H1 (cell line): ENCODE measurements around the gene RAB3B. TPM values are rescaled to one million over a fixed set of nuclear protein-coding genes. Genes with fewer than 3 reads are reported as not detected.

Experiments used
- CTCF ChIA-PET: fragments of 300-600 bp; sonication (Branson Sonifier 250); formaldehyde crosslinking; loops from one replicate; lab custom pipeline; 2021; ENCODE audit not compliant: partially characterized antibody; lab: Charles Lee
- POLR2A ChIA-PET: fragments of 300-600 bp; sonication (Branson Sonifier 250); formaldehyde crosslinking; loops from one replicate; lab custom pipeline; 2021; ENCODE audit warnings: inconsistent platforms; ENCODE audit not compliant: partially characterized antibody; lab: Charles Lee
- DNase-seq, 2 experiments: peaks; one replicate each; pipeline versions ENCODE4 v3.0.0 to v3.0.0-alpha.2; 2010 to 2022; ENCODE audit warnings: low spot score in 2 of 2, low read depth in 1 of 2, mixed read lengths in 1 of 2
- FAIRE-seq: peaks from 2 replicates; lab custom pipeline; 2011; peaks lifted over from hg19 to GRCh38; lab: Jason Lieb, UNC
- H2AFZ ChIP-seq: 2 replicates; pipeline ENCODE4 v1.8.1; 2012; ENCODE audit warnings: low read length, inconsistent platforms
- H2AK5ac ChIP-seq: 2 replicates; pipeline ENCODE4 v1.6.1; 2013; ENCODE audit warnings: low read depth, low read length
- H2BK120ac ChIP-seq: replicated peaks from 2 replicates; pipeline ENCODE3; 2013; ENCODE audit warnings: low read depth, low read length, inconsistent platforms
- H2BK12ac ChIP-seq: 2 replicates; pipeline ENCODE4 v1.6.1; 2013; ENCODE audit warnings: low read depth, low read length
- H2BK15ac ChIP-seq: 2 replicates; pipeline ENCODE4 v1.6.1; 2013; ENCODE audit warnings: low read length
- H2BK20ac ChIP-seq: 2 replicates; pipeline ENCODE4 v1.6.1; 2013; ENCODE audit warnings: low read length
- H2BK5ac ChIP-seq: 2 replicates; pipeline ENCODE4 v1.6.1; 2013; ENCODE audit warnings: low read depth, low read length
- H3K14ac ChIP-seq: 2 replicates; pipeline ENCODE4 v1.6.1; 2013; ENCODE audit warnings: inconsistent platforms; ENCODE audit not compliant: insufficient read length
- H3K18ac ChIP-seq: 2 replicates; pipeline ENCODE4 v1.6.1; 2013; ENCODE audit warnings: low read length; ENCODE audit errors: extremely low read depth
- H3K23ac ChIP-seq: 2 replicates; pipeline ENCODE4 v1.6.1; 2013; ENCODE audit warnings: inconsistent platforms; ENCODE audit not compliant: insufficient read length
- H3K23me2 ChIP-seq: 2 replicates; pipeline ENCODE4 v1.6.1; 2013; ENCODE audit warnings: low read depth, low read length
- H3K27ac ChIP-seq: 2 replicates; pipeline ENCODE4 v1.6.1; 2011; ENCODE audit warnings: low read depth, low read length, inconsistent platforms
- H3K27me3 ChIP-seq, 4 experiments: replicated peaks in 1 of 4; 1 replicate in 1 of 4; 2 replicates in 3 of 4; pipeline versions ENCODE4 v1.6.1 to v1.8.1; 2011 to 2013; ENCODE audit warnings: low read length in 3 of 4, mild to moderate bottlenecking in 3 of 4, inconsistent platforms in 2 of 4, mixed read lengths in 2 of 4, moderate library complexity in 1 of 4; ENCODE audit not compliant: control insufficient read depth in 3 of 4, insufficient read depth in 3 of 4; ENCODE audit errors: extremely low read depth in 1 of 4
- H3K36me3 ChIP-seq, 4 experiments: 2 replicates each; pipeline versions ENCODE4 v1.6.1 to v1.8.1; 2011 to 2013; ENCODE audit warnings: mild to moderate bottlenecking in 4 of 4, low read length in 3 of 4, moderate library complexity in 2 of 4, control low read depth in 1 of 4, inconsistent platforms in 1 of 4; ENCODE audit not compliant: insufficient read depth in 4 of 4, control insufficient read depth in 2 of 4
- H3K4ac ChIP-seq: replicated peaks from 2 replicates; pipeline ENCODE3; 2013; ENCODE audit warnings: low read length, low read depth, mixed read lengths, inconsistent platforms; ENCODE audit not compliant: insufficient read length
- H3K4me1 ChIP-seq, 4 experiments: replicated peaks in 1 of 4; 1 replicate in 1 of 4; 2 replicates in 3 of 4; pipeline versions ENCODE4 v1.6.1 to v1.8.1; 2011 to 2013; ENCODE audit warnings: low read length in 3 of 4, inconsistent platforms in 2 of 4, mixed read lengths in 1 of 4; ENCODE audit not compliant: insufficient read depth in 4 of 4, control insufficient read depth in 3 of 4
- H3K4me2 ChIP-seq, 2 experiments: 2 replicates each; pipeline versions ENCODE4 v1.6.1 to v1.8.1; 2011 to 2013; ENCODE audit warnings: low read depth in 2 of 2, low read length in 2 of 2, control low read depth in 1 of 2, inconsistent platforms in 1 of 2, mild to moderate bottlenecking in 1 of 2; ENCODE audit not compliant: insufficient read depth in 1 of 2
- H3K4me3 ChIP-seq, 4 experiments: fragments of 200-600, 300-600 bp in 1 of 4; sonication (generic), shearing (Covaris generic), sonication (Bioruptor Twin) in 1 of 4; 2 replicates each; pipeline versions ENCODE4 v1.5.1 to v1.8.1; 2011 to 2016; ENCODE audit warnings: low read length in 4 of 4, low read depth in 3 of 4, control low read depth in 2 of 4, inconsistent platforms in 2 of 4, mild to moderate bottlenecking in 2 of 4, mixed read lengths in 1 of 4, moderate library complexity in 1 of 4; ENCODE audit not compliant: insufficient read depth in 2 of 4; ENCODE audit errors: extremely low read depth in 1 of 4
- H3K56ac ChIP-seq: replicated peaks from 2 replicates; pipeline ENCODE3; 2013; ENCODE audit warnings: low read depth, mild to moderate bottlenecking, mixed read lengths, low read length, inconsistent platforms; ENCODE audit not compliant: insufficient read length
- H3K79me1 ChIP-seq: 2 replicates; pipeline ENCODE4 v1.6.1; 2013; ENCODE audit warnings: low read depth, low read length, control low read depth
- H3K79me2 ChIP-seq, 2 experiments: 2 replicates each; pipeline versions ENCODE4 v1.6.1 to v1.8.1; 2012 to 2013; ENCODE audit warnings: low read length in 2 of 2, mild to moderate bottlenecking in 2 of 2, inconsistent platforms in 1 of 2; ENCODE audit not compliant: insufficient read depth in 2 of 2, control insufficient read depth in 1 of 2
- H3K9ac ChIP-seq, 4 experiments: replicated peaks in 1 of 4; 1 replicate in 1 of 4; 2 replicates in 3 of 4; pipeline versions ENCODE4 v1.6.1 to v1.8.1; 2011 to 2013; ENCODE audit warnings: low read depth in 3 of 4, low read length in 3 of 4, control low read depth in 2 of 4, mild to moderate bottlenecking in 2 of 4, moderate library complexity in 2 of 4, inconsistent platforms in 1 of 4; ENCODE audit errors: extremely low read depth in 1 of 4
- H3K9me3 ChIP-seq, 2 experiments: 2 replicates each; pipeline versions ENCODE4 v1.6.1 to v1.8.1; 2012 to 2013; ENCODE audit warnings: mild to moderate bottlenecking in 2 of 2, moderate library complexity in 2 of 2, control low read depth in 1 of 2, inconsistent platforms in 1 of 2, low read depth in 1 of 2, low read length in 1 of 2, mixed read lengths in 1 of 2; ENCODE audit not compliant: insufficient read depth in 2 of 2
- H4K20me1 ChIP-seq, 2 experiments: replicated peaks in 1 of 2; 2 replicates each; pipeline versions ENCODE3 to v1.8.1; 2011 to 2013; ENCODE audit warnings: inconsistent platforms in 2 of 2, low read length in 2 of 2, mild to moderate bottlenecking in 1 of 2; ENCODE audit not compliant: insufficient read depth in 2 of 2, control insufficient read depth in 1 of 2
- H4K5ac ChIP-seq: 2 replicates; pipeline ENCODE4 v1.6.1; 2013; ENCODE audit warnings: low read length, low read depth, mixed read lengths, inconsistent platforms; ENCODE audit not compliant: insufficient read length
- H4K8ac ChIP-seq: 2 replicates; pipeline ENCODE4 v1.8.0; 2013; ENCODE audit warnings: mild to moderate bottlenecking, moderate library complexity, low read length, inconsistent platforms; ENCODE audit not compliant: insufficient read depth; ENCODE audit errors: extremely low read depth
- H4K91ac ChIP-seq: replicated peaks from 2 replicates; pipeline ENCODE3; 2013; ENCODE audit warnings: low read length, mixed read lengths, inconsistent platforms; ENCODE audit not compliant: insufficient read length
- CBX8 ChIP-seq: fragments of 300-800, 300-1000 bp; sonication (generic); IDR thresholded peaks from 2 replicates; pipeline ENCODE4 v1.7.1; 2016; ENCODE audit warnings: low read depth, low read length, borderline replicate concordance
- CTCF ChIP-seq, 3 experiments: IDR thresholded peaks; 1 replicate in 2 of 3; 2 replicates in 1 of 3; pipeline versions ENCODE4 v1.5.1 to v1.6.1; 2011; ENCODE audit warnings: low read length in 3 of 3, mild to moderate bottlenecking in 3 of 3, inconsistent platforms in 2 of 3, low read depth in 1 of 3, moderate library complexity in 1 of 3; ENCODE audit not compliant: insufficient read depth in 1 of 3; ENCODE audit errors: control extremely low read depth in 1 of 3
- HDAC2 ChIP-seq, 2 experiments: fragments of 300-600 bp in 1 of 2; sonication (generic) in 1 of 2; IDR thresholded peaks; 2 replicates each; pipeline ENCODE4 v1.6.1; 2011 to 2012; ENCODE audit warnings: low read depth in 2 of 2, low read length in 2 of 2, mild to moderate bottlenecking in 2 of 2, moderate library complexity in 2 of 2, borderline replicate concordance in 1 of 2, inconsistent platforms in 1 of 2
- KDM1A ChIP-seq: fragments of 200-600, 300-600 bp; sonication (generic); IDR thresholded peaks from 2 replicates; pipeline ENCODE4 v1.7.1; 2016; ENCODE audit warnings: mild to moderate bottlenecking, low read length, borderline replicate concordance
- TAF7 ChIP-seq: optimal IDR thresholded peaks from 2 replicates; pipeline ENCODE3; 2011; ENCODE audit warnings: low read depth, mild to moderate bottlenecking, inconsistent platforms, low read length, moderate library complexity, borderline replicate concordance
- WGBS, 2 experiments: shearing (Covaris generic) in 1 of 2; methylation state at CpG; one replicate each; pipeline versions ENCODE4 v1.1.6 to v1.1.7; 2013 to 2015; ENCODE audit warnings: low lambda C conversion rate in 2 of 2, mixed read lengths in 2 of 2, inconsistent platforms in 1 of 2, low coverage in 1 of 2, missing lambda C conversion rate in 1 of 2; ENCODE audit not compliant: insufficient replicate concordance in 2 of 2, insufficient coverage in 1 of 2, insufficient read length in 1 of 2; ENCODE audit errors: extremely low coverage in 1 of 2, missing lambda C conversion rate in 1 of 2; 5-methylcytosine and 5-hydroxymethylcytosine counted together
- polyA plus RNA-seq, 7 experiments: library from polyadenylated mRNA; depleted of rRNA in 3 of 7; stranded (reverse) in 5 of 7; unstranded in 2 of 7; fragments of >200 nt in 5 of 7; fragments of 200-250 nt in 2 of 7; gene quantifications; 1 replicate in 5 of 7; 2 replicates in 1 of 7; 4 replicates in 1 of 7; pipeline versions ENCODE4 v1.2.1 to v1.2.3, GENCODE V29; 2011 to 2013; ENCODE audit warnings: missing spikeins in 2 of 7, mixed read lengths in 2 of 7
- total RNA-seq: library from RNA; stranded (reverse); fragmentation: NEBNext Ultra II Directional; extraction: Animal tissue kit (Norgen Biotek cat#: 25700); gene quantifications from 2 replicates; pipeline ENCODE4 v1.2.1, GENCODE V29; 2021

RAB3B gene
- total and polyA plus RNA-seq, 2 of the 8 experiments (the other 6 are each of a cell fraction or from before 2014, with no cell fraction given) = 12.5 to 36.8 TPM

GRCh38 chr1:51949014-51949702, 41.3 kb downstream of the RAB3B start:
- Histone ChIP-seq H4K20me1 (no peaks in the 10 kb centered on the region), H2BK5ac (no peak overlapping the region; the same call in 1 of the 2 replicates), H2BK120ac (no peak overlapping the region), H3K23ac (no peak overlapping the region), H2BK12ac (no peak overlapping the region), H3K4ac (no peak overlapping the region), H3K36me3 (peaks cover 0 to 28% (median 1%) of the 10 kb centered on the region in 4 experiments; a peak in 4 of 8 replicates), H2AK5ac (no peak overlapping the region), H3K9ac (no peak overlapping the region), H4K5ac (no peak overlapping the region), H3K4me2 (no peak overlapping the region), H3K79me2 (no peaks in the 10 kb centered on the region), H4K8ac (no peak overlapping the region), H3K4me1 (no peaks in the 10 kb centered on the region; a peak in 1 of 7 replicates), H3K23me2 (no peaks in the 10 kb centered on the region), H3K4me3 (no peak overlapping the region), H3K79me1 (no peaks in the 10 kb centered on the region), H3K27me3 (no peaks in the 10 kb centered on the region), H3K9me3 (no peaks in the 10 kb centered on the region), H2BK15ac (no peak overlapping the region), H4K91ac (no peak overlapping the region), H2AFZ (no peak overlapping the region), H3K27ac (no peak overlapping the region), H3K14ac (no peak overlapping the region), H3K56ac (no peak overlapping the region), H2BK20ac (no peak overlapping the region), H3K18ac (no peak overlapping the region)
- TF ChIP-seq HDAC2 (IDR thresholded peaks at IDR 0.05; ENCODE audit: borderline replicate concordance in 1 of 2, low read depth in 2 of 2, low read length in 2 of 2) = no peak
- TF ChIP-seq TAF7 = no peak
- 0 out of 4 replicates have a peak, but pooled peaks of 1 of the 3 experiments have one; percentile 3 for TF ChIP-seq CTCF (IDR thresholded peaks at IDR 0.05; ENCODE audit: control extremely low read depth in 1 of 3, insufficient read depth in 1 of 3, low read depth in 1 of 3, low read length in 3 of 3)
- TF ChIP-seq KDM1A = peak; percentile 70; the same call in 1 of the 2 replicates
- no peak for TF ChIP-seq CBX8
- ChIA-PET CTCF (interaction anchor here (1.1 to 1.7 kb wide), 3 partner anchors 12 to 51 kb away, joined by 3 to 4 read pairs (median 3); no protein-coding TSS in a partner anchor), POLR2A (interaction anchor here (0.7 kb wide), 1 partner anchor 10 kb away, joined by 3 read pairs; no protein-coding TSS in a partner anchor)
- FAIRE-seq (no peak), DNase-seq (no peak)
- WGBS, 2 experiments = 76% methylated on average over 9 of the region's 9 CpGs; no CpG with 5 or more reads in 1 of the 2 experiments
